Measurements from ENCODE around the gene DNAJC5. TPM values are rescaled to one million over a fixed set of nuclear protein-coding genes. Genes with fewer than 3 reads are reported as not detected.

The DNAJC5 gene
- total and polyA plus RNA-seq, 2 experiments from 2014 or later = 7.1 to 33.5 TPM

GRCh38 chr20:63980317-63980805, 85.4 kb downstream of the DNAJC5 start:
- TF ChIP-seq CREB1 (CRISPR knock-in tag; IDR thresholded peaks at IDR 0.05; ENCODE audit: low read depth) = no peak
- no peak for TF ChIP-seq NANOG (IDR thresholded peaks at IDR 0.05; ENCODE audit: borderline replicate concordance)
- TF ChIP-seq ZNF462 (CRISPR knock-in tag; IDR thresholded peaks at IDR 0.05) = no peak
- no peak for TF ChIP-seq POLR2AphosphoS5 (IDR thresholded peaks at IDR 0.05; ENCODE audit: low read depth)
- TF ChIP-seq ZNF331 (CRISPR knock-in tag; IDR thresholded peaks at IDR 0.05; ENCODE audit: low read depth) = no peak
- no peak for TF ChIP-seq STAT1 (IDR thresholded peaks at IDR 0.05; ENCODE audit: unreplicated experiment)
- TF ChIP-seq EZH2phosphoT487 (IDR thresholded peaks at IDR 0.05; ENCODE audit: unreplicated experiment) = no peak
- no peak for TF ChIP-seq JUNB (IDR thresholded peaks at IDR 0.05; ENCODE audit: unreplicated experiment)
- TF ChIP-seq ETS1 (IDR thresholded peaks at IDR 0.05) = no peak
- Mint-ChIP-seq H3K27me3 (ENCODE audit: insufficient read depth, low read depth, poor library complexity) (peaks cover 21% of the 10 kb centered on the region), H3K27ac (no peak overlapping the region), H3K9me3 (no peaks in the 10 kb centered on the region; the same call in 2 of the 3 replicates), H3K4me1 (peaks cover 30% of the 10 kb centered on the region), H3K36me3 (ENCODE audit: low read depth) (peaks cover 27% of the 10 kb centered on the region), H3K4me3 (peak overlapping the region; percentile 96)
- Histone ChIP-seq H3K4me1 (ENCODE audit: insufficient read depth) (peaks cover 18% of the 10 kb centered on the region), H3K36me3 (ENCODE audit: insufficient read depth) (peaks cover 11% of the 10 kb centered on the region), H3K4me3 (peak overlapping the region; percentile 98), H3K27ac (ENCODE audit: low read depth) (no peak overlapping the region), H3K79me2 (replicated peaks; ENCODE audit: insufficient read depth) (peaks cover 29% of the 10 kb centered on the region), H3K9me2 (ENCODE audit: insufficient read depth) (no peaks in the 10 kb centered on the region), H2AFZ (no peak overlapping the region), H3F3A (replicated peaks; ENCODE audit: low read depth) (peaks cover 20% of the 10 kb centered on the region), H3K27me3 (ENCODE audit: insufficient read depth) (peaks cover 15% of the 10 kb centered on the region), H4K20me1 (replicated peaks; ENCODE audit: insufficient read depth) (peaks cover 13% of the 10 kb centered on the region), H3K4me2 (peak overlapping the region; percentile 93)
- DNase-seq (ENCODE audit: low spot score) (no peak), ATAC-seq (peak; percentile 6; the same call in 2 of the 3 replicates)
